GM12874 (cell line): ENCODE results near the gene PDSS2.

ENCODE experiments used
- TF ChIP-seq, protein P1 (sequence below): IDR thresholded peaks from 2 replicates; pipeline ENCODE4 v1.5.1; 2011; ENCODE audit warnings: low read depth, mild to moderate bottlenecking, control low read depth, low read length, moderate library complexity; ENCODE audit not compliant: insufficient read depth

PDSS2 gene

GRCh38 chr6:107313776-107314175, 145.6 kb downstream of the PDSS2 start:
- TF ChIP-seq, protein P1, sequence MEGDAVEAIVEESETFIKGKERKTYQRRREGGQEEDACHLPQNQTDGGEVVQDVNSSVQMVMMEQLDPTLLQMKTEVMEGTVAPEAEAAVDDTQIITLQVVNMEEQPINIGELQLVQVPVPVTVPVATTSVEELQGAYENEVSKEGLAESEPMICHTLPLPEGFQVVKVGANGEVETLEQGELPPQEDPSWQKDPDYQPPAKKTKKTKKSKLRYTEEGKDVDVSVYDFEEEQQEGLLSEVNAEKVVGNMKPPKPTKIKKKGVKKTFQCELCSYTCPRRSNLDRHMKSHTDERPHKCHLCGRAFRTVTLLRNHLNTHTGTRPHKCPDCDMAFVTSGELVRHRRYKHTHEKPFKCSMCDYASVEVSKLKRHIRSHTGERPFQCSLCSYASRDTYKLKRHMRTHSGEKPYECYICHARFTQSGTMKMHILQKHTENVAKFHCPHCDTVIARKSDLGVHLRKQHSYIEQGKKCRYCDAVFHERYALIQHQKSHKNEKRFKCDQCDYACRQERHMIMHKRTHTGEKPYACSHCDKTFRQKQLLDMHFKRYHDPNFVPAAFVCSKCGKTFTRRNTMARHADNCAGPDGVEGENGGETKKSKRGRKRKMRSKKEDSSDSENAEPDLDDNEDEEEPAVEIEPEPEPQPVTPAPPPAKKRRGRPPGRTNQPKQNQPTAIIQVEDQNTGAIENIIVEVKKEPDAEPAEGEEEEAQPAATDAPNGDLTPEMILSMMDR, result no peak

DNA sequence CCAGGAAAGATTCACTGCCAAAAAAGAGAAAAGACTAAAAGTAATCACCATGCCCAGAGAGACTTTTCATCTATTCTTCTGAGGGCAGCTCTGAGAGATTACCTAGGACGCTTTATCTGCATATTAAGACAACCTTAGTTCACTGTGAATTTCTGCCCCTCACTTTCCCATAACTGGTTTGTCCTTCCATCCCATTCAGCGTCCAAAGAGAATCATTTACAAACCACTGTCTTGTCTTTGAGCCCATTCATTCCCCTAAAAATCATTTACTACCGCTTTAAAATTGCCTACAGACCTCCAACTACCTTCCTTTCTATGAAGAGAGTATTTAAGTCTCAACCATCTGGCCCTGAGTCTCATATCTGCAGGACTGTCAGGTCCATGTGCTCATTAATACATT, 149.0 kb downstream of the PDSS2 start:
- TF ChIP-seq, protein P1, result no peak

DNA sequence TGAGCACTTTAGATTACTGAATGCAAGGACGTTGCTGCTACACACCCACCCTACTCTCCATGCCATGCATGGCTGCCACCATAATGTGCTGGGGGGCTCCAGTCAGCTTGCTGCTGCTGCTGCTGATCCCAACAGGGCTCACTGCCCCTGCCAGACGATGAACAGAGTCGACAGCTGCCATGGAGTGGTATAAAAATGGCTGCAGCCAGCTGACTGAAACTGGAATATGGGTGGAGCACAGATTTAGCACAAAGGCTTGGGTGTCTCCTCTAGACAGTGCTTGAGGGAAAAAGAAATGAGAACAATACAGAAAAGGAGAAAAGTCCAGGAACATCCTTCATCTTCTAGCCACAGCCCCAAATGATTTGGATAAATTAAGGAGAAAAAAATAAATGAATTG, 150.7 kb downstream of the PDSS2 start:
- TF ChIP-seq, protein P1, result no peak

GRCh38 chr6:107305391-107305790, 154.0 kb downstream of the PDSS2 start:
- TF ChIP-seq, protein P1, result no peak

DNA sequence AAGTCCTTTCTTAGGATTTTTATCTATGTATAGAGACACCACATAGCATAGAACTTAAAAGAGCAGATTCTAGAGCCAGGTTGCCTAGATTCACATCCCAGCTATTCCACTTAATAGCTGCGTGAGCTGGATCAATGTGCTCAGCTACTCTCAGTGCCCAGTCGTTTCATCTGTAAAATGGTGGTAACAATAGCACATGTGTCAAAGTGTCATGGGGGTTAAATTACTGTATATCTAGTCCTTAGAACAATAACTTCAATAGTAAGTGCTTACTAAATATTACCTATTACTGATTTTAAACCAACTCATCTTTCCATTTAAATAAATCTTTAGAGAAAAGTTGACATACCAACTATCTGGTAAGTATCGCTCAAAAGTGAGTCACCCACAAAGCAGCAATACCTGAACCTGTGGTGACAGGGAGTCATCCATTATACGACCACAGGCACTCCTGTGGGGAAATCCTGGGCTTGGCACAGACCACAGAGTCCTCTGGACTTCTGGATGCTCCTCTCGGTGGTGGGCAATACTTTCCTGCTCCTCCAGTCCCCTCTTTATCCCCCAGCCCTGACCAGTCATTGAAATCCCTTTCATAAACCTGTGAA, 154.8 kb downstream of the PDSS2 start:
- TF ChIP-seq, protein P1, result no peak

GRCh38 chr6:107293350-107293749, 166.0 kb downstream of the PDSS2 start:
- TF ChIP-seq, protein P1, result no peak

GRCh38 chr6:107292715-107293271, 166.6 kb downstream of the PDSS2 start:
- TF ChIP-seq, protein P1, result no peak

- TF ChIP-seq, protein P1, result no peak
Observed at GRCh38 chr6:107290491-107290890, 168.9 kb downstream of the PDSS2 start.
